Fibroblast of upper back skin (primary cell): ENCODE measurements around the gene C18orf54.
"Not testable (repeated sequence)": the region's sequence is repeated elsewhere in the genome, so short reads cannot be mapped to it uniquely, and the experiment has no call there.

Experiments used
- DNase-seq: peaks from one replicate; pipeline ENCODE4 v3.0.0-alpha.2; 2013

C18orf54 gene

GRCh38 chr18:54357660-54358494, at the start of gene C18orf54, which contains the start of gene STARD6:
TSS of gene C18orf54 (plus strand) at chr18:54357906. CDS start at chr18:54360573, 2,667 bp downstream.
TSS of gene STARD6 (minus strand) at chr18:54357858. CDS start at chr18:54354573, 3,285 bp downstream.
- peak; percentile 91 for DNase-seq

GRCh38 chr18:54309564-54309963, 48.1 kb upstream of the C18orf54 start:
- DNase-seq = not testable (repeated sequence)

GRCh38 chr18:54316071-54316820, 41.5 kb upstream of the C18orf54 start:
- no peak for DNase-seq

- DNase-seq = no peak
Measured at GRCh38 chr18:54323561-54323960, 34.1 kb upstream of the C18orf54 start.

GRCh38 chr18:54323970-54324369, 33.7 kb upstream of the C18orf54 start:
- peak; percentile 7 for DNase-seq

GRCh38 chr18:54327818-54328217, 29.9 kb upstream of the C18orf54 start:
- DNase-seq = no peak

- DNase-seq = no peak
Measured at GRCh38 chr18:54329787-54330186, 27.9 kb upstream of the C18orf54 start.

GRCh38 chr18:54330768-54331548, 26.7 kb upstream of the C18orf54 start:
- no peak for DNase-seq

GRCh38 chr18:54335638-54336173, 22.0 kb upstream of the C18orf54 start:
- no peak for DNase-seq

- no peak for DNase-seq
Measured at GRCh38 chr18:54338230-54338629, 19.5 kb upstream of the C18orf54 start.

GRCh38 chr18:54351186-54351585, 6.5 kb upstream of the C18orf54 start:
- no peak for DNase-seq

- no peak for DNase-seq
Measured at GRCh38 chr18:54357082-54357659, 535 bp upstream of the C18orf54 start.

GRCh38 chr18:54358495-54359040, 862 bp downstream of the C18orf54 start:
- DNase-seq = no peak

- no peak for DNase-seq
Measured at GRCh38 chr18:54359233-54359632, 1.5 kb downstream of the C18orf54 start.

GRCh38 chr18:54360406-54360805, 2.7 kb downstream of the C18orf54 start:
- DNase-seq = peak; percentile 1

- DNase-seq = no peak
Measured at GRCh38 chr18:54378057-54378456, 20.4 kb downstream of the C18orf54 start.

- no peak for DNase-seq
Measured at GRCh38 chr18:54381640-54382039, 23.9 kb downstream of the C18orf54 start.

GRCh38 chr18:54382076-54382475, 24.4 kb downstream of the C18orf54 start:
- no peak for DNase-seq

- no peak for DNase-seq
Measured at GRCh38 chr18:54382733-54383252, 25.1 kb downstream of the C18orf54 start.

GRCh38 chr18:54386043-54386442, 28.3 kb downstream of the C18orf54 start:
- no peak for DNase-seq

- not testable (repeated sequence) for DNase-seq
Measured at GRCh38 chr18:54386800-54387495, 29.2 kb downstream of the C18orf54 start.
